IPS-11a (cell line): ENCODE data around the gene KLRC1.
"Not testable (repeated sequence)": the region's sequence is repeated elsewhere in the genome, so short reads cannot be mapped to it uniquely, and the experiment has no call there.

Source experiments
- H3K4me3 ChIP-seq: one replicate; pipeline ENCODE4 v1.5.1; 2013; ENCODE audit warnings: low read depth, low read length, control low read depth

Gene KLRC1

DNA sequence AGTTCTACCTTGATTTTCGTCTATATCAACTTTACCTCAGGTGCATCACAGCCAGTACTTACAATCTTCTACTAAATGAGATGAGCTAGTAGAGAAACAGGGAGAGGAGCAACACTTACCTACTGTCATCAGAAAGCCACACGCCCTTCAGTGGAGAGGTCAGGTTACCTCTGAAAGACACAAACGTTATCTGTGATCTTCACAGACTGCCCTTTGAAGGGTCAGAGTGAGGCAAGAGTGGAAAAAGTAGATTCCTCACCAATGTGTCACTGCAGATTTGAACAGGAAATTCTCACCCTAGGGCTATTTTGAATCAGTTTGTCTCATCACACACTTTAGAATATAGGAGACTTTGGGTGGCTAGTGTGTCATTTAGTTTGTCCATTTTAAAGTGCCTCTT is 31.0 kb downstream of the KLRC1 start:
- not testable (repeated sequence) for H3K4me3 ChIP-seq

- not testable (repeated sequence) for H3K4me3 ChIP-seq
These were observed 32.8 kb downstream of the KLRC1 start, which contains the start of gene KLRC3 for GRCh38 chr12:10420334-10420733. TSS of gene KLRC3 (minus strand) at chr12:10420595. CDS start at chr12:10420550, 45 bp downstream.

DNA sequence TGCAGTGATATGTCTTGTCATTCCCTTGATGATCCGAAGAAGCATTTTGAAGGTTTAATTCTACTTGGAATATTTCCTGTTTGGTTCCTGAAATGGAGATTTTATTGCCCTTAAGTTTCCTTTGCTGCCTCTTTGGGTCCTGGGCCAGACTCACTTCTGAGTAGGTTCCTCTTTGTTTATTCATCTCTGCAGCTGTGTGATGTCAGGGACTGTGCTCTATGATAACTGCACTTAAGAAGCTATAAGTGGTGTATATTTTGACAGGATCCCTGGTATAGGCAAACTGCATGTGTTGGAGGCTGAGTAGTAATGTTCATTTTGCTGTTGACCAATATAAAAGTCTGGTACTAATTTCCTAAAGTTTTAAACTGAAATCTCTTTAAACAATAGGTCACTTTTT is 43.8 kb downstream of the KLRC1 start, which contains the start of gene KLRC4:
Gene KLRC4 (minus strand): TSS at position 366 of the 400 bp plus-strand sequence. CDS start 182 bp downstream, at position 184.
- H3K4me3 ChIP-seq, result no peak within 1 kb of the TSS

GRCh38 chr12:10408842-10409241 is 44.3 kb downstream of the KLRC1 start:
- H3K4me3 ChIP-seq, result no peak overlapping the region

DNA sequence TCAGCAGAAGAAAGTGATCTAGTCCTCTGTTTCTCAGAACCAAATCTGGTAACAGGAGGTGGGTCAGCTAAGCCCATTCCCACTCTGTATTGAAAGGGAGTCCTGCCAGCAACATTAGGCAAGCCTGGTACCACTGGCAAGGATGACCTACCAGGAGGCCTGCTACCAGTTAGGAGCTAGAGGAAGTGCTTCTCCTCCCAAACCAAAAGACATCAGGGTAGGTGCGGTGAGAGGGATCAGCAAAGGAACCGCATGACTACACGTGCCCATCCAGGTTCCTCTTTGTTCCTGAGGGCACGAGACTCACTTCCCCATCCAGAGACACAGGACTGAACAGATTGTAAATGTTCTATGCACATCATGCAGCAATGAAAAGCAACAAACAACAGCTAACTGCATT is 46.5 kb downstream of the KLRC1 start:
- no peak overlapping the region for H3K4me3 ChIP-seq

DNA sequence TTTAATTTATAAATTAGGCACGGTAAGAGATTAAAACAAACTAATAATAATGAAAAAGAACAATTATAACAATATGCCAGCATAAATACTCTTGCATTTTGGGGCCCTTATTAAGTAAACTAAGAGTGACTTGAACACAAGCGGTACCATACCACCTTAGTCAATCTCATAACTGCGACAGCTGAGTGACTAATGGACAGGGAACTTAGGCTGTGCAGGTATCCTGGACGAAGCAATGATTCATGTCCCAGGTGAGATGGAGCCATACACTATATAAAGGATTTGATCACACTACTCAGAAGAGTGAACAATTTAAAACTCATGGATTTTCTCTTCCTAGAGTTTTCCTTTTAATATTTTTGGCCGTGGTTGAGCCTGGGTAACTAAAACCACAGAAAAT is 47.9 kb downstream of the KLRC1 start:
- H3K4me3 ChIP-seq, result no peak overlapping the region

GRCh38 chr12:10404798-10405197 is 48.4 kb downstream of the KLRC1 start:
- no peak overlapping the region for H3K4me3 ChIP-seq

GRCh38 chr12:10400829-10401228 is 52.3 kb downstream of the KLRC1 start:
- H3K4me3 ChIP-seq, result no peak overlapping the region

DNA sequence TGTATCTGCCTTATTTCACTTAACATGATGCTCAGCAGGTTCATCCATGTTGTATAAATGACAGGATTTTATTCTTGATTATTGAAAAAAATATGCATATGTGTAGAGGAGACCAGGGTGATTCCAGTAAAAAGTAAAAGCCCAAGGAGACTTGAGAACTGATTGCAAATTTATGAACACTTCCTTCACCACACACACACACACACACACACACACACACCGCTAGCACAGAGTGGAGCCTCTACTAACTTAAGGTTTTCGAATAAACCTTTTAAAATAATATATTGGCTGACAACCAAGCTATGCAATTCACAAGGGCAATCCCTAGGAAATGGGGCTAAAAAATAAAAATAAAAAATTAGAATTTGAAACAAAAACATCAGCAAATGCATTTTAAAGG is 55.0 kb downstream of the KLRC1 start:
- H3K4me3 ChIP-seq, result no peak overlapping the region

GRCh38 chr12:10397296-10397695 is 55.9 kb downstream of the KLRC1 start:
- H3K4me3 ChIP-seq, result no peak overlapping the region

- not testable (repeated sequence) for H3K4me3 ChIP-seq
These were observed 57.0 kb downstream of the KLRC1 start for GRCh38 chr12:10396176-10396575.
